CD8-positive, alpha-beta memory T cell (primary cell): ENCODE measurements around the gene RABGAP1L. TPM values are rescaled to one million over a fixed set of nuclear protein-coding genes. Genes with fewer than 3 reads are reported as not detected.
"Not testable (repeated sequence)": the region's sequence is repeated elsewhere in the genome, so short reads cannot be mapped to it uniquely, and the experiment has no call there.

Experiments
- CTCF ChIA-PET: fragments of 350-600 bp; sonication (Branson Sonifier 250); formaldehyde crosslinking; loops from one replicate; lab custom pipeline; 2021; ENCODE audit warnings: antibody characterized with exemption; lab: Charles Lee
- POLR2A ChIA-PET: fragments of 350-600 bp; sonication (Branson Sonifier 250); formaldehyde crosslinking; loops from one replicate; lab custom pipeline; 2021; ENCODE audit warnings: antibody characterized with exemption; lab: Charles Lee
- DNase-seq, 5 donors: peaks; one replicate each; pipeline versions ENCODE4 v3.0.0 to v3.0.0-alpha.2; 2020 to 2022; ENCODE audit warnings: mixed read lengths in 1 of 5
- H3K27ac ChIP-seq: one replicate; pipeline ENCODE4 v1.7.0; 2013; ENCODE audit warnings: low read depth, mild to moderate bottlenecking, low read length, moderate library complexity
- H3K27me3 ChIP-seq: 2 replicates; pipeline ENCODE4 v1.7.0; 2013; ENCODE audit warnings: low read length, mild to moderate bottlenecking; ENCODE audit not compliant: insufficient read depth, poor library complexity, severe bottlenecking
- H3K36me3 ChIP-seq: 2 replicates; pipeline ENCODE4 v1.7.0; 2013; ENCODE audit warnings: mild to moderate bottlenecking, low read length, moderate library complexity; ENCODE audit not compliant: insufficient read depth
- H3K4me1 ChIP-seq: 2 replicates; pipeline ENCODE4 v1.7.0; 2013; ENCODE audit warnings: mild to moderate bottlenecking, low read length, moderate library complexity; ENCODE audit not compliant: insufficient read depth
- H3K4me3 ChIP-seq: 2 replicates; pipeline ENCODE4 v1.7.0; 2013; ENCODE audit warnings: mild to moderate bottlenecking, low read length
- H3K9me3 ChIP-seq: 2 replicates; pipeline ENCODE4 v1.7.0; 2013; ENCODE audit warnings: mild to moderate bottlenecking, low read length
- H3K27ac Mint-ChIP-seq, 8 donors: one replicate each; pipeline ENCODE4 v1.8.0; 2020 to 2021; ENCODE audit warnings: mixed read lengths in 8 of 8, mild to moderate bottlenecking in 6 of 8, inconsistent platforms in 3 of 8, moderate library complexity in 3 of 8
- H3K27me3 Mint-ChIP-seq, 2 donors: one replicate each; pipeline ENCODE4 v1.8.0; 2020 to 2021; ENCODE audit warnings: mixed read lengths in 2 of 2, mild to moderate bottlenecking in 1 of 2, moderate library complexity in 1 of 2
- H3K36me3 Mint-ChIP-seq, 3 donors: one replicate each; pipeline ENCODE4 v1.8.0; 2020 to 2021; ENCODE audit warnings: mixed read lengths in 3 of 3, inconsistent platforms in 1 of 3, mild to moderate bottlenecking in 1 of 3
- H3K4me1 Mint-ChIP-seq, 3 donors: one replicate each; pipeline ENCODE4 v1.8.0; 2020 to 2021; ENCODE audit warnings: mixed read lengths in 3 of 3, inconsistent platforms in 1 of 3, mild to moderate bottlenecking in 1 of 3
- H3K4me3 Mint-ChIP-seq, 7 donors: one replicate each; pipeline ENCODE4 v1.8.0; 2020 to 2021; ENCODE audit warnings: mixed read lengths in 7 of 7, mild to moderate bottlenecking in 6 of 7, moderate library complexity in 4 of 7, inconsistent platforms in 2 of 7
- H3K9me3 Mint-ChIP-seq, 5 donors: one replicate each; pipeline ENCODE4 v1.8.0; 2020 to 2022; ENCODE audit warnings: mixed read lengths in 5 of 5, mild to moderate bottlenecking in 3 of 5, moderate library complexity in 2 of 5, inconsistent platforms in 1 of 5
- polyA plus RNA-seq: library from polyadenylated mRNA; unstranded; fragments of 300-500 nt; fragmentation: Illumina TruSeq; gene quantifications from one replicate; pipeline ENCODE4 v1.2.3, GENCODE V29; 2021
- total RNA-seq, 2 experiments: library from RNA; stranded (reverse); gene quantifications; one replicate each; pipeline ENCODE4 v1.2.3, GENCODE V29; 2021

Gene RABGAP1L
- total and polyA plus RNA-seq, 3 experiments from 2014 or later = 41.7 to 78.5 (median 42.7) TPM

- Histone ChIP-seq H3K27me3 (no peaks in the 10 kb centered on the region), H3K36me3 (peaks cover 3% of the 10 kb centered on the region), H3K4me1 (no peaks in the 10 kb centered on the region), H3K27ac (no peak overlapping the region), H3K4me3 (no peak overlapping the region), H3K9me3 (no peaks in the 10 kb centered on the region)
- Mint-ChIP-seq H3K27ac (no peak overlapping the region), H3K36me3 (peaks cover 1 to 29% (median 12%) of the 10 kb centered on the region in 3 donors), H3K27me3 (no peaks in the 10 kb centered on the region), H3K9me3 (no peaks in the 10 kb centered on the region), H3K4me3 (no peak overlapping the region), H3K4me1 (no peaks in the 10 kb centered on the region)
- POLR2A ChIA-PET = interaction anchor here (0.7 kb wide), 1 partner anchor 903 kb away, joined by 6 read pairs; no protein-coding TSS in a partner anchor
- CTCF ChIA-PET = no interaction called here
- no peak for DNase-seq
Measured at GRCh38 chr1:174701565-174701964, 542.2 kb downstream of the RABGAP1L start.

GRCh38 chr1:174702011-174702410 lies 542.7 kb downstream of the RABGAP1L start:
- H3K9me3 ChIP-seq = no peaks in the 10 kb centered on the region
- no peaks in the 10 kb centered on the region for H3K4me1 Mint-ChIP-seq
- H3K27ac ChIP-seq = no peak overlapping the region
- peaks cover 3% of the 10 kb centered on the region for H3K36me3 ChIP-seq
- no peaks in the 10 kb centered on the region for H3K27me3 Mint-ChIP-seq
- peaks cover 6 to 29% (median 14%) of the 10 kb centered on the region in 3 donors for H3K36me3 Mint-ChIP-seq
- ChIA-PET CTCF (no interaction called here), POLR2A (no interaction called here)
- no peak overlapping the region for H3K27ac Mint-ChIP-seq
- H3K4me3 ChIP-seq = no peak overlapping the region
- H3K4me3 Mint-ChIP-seq = no peak overlapping the region
- no peaks in the 10 kb centered on the region for H3K4me1 ChIP-seq
- no peak for DNase-seq
- H3K27me3 ChIP-seq = no peaks in the 10 kb centered on the region
- no peaks in the 10 kb centered on the region for H3K9me3 Mint-ChIP-seq

GRCh38 chr1:174703309-174703708 lies 544.0 kb downstream of the RABGAP1L start:
- Histone ChIP-seq H3K27me3 (no peaks in the 10 kb centered on the region), H3K36me3 (peaks cover 5% of the 10 kb centered on the region), H3K9me3 (no peaks in the 10 kb centered on the region), H3K4me3 (no peak overlapping the region), H3K4me1 (no peaks in the 10 kb centered on the region), H3K27ac (no peak overlapping the region)
- H3K27ac Mint-ChIP-seq = no peak overlapping the region
- ChIA-PET POLR2A (no interaction called here), CTCF (no interaction called here)
- H3K4me3 Mint-ChIP-seq = no peak overlapping the region
- DNase-seq = no peak
- no peaks in the 10 kb centered on the region for H3K4me1 Mint-ChIP-seq
- H3K36me3 Mint-ChIP-seq = peaks cover 16 to 40% (median 21%) of the 10 kb centered on the region in 3 donors
- no peaks in the 10 kb centered on the region for H3K27me3 Mint-ChIP-seq
- H3K9me3 Mint-ChIP-seq = no peaks in the 10 kb centered on the region

- CTCF ChIA-PET = no interaction called here
- no peaks in the 10 kb centered on the region for H3K27me3 ChIP-seq
- no peak overlapping the region for H3K4me3 ChIP-seq
- Mint-ChIP-seq H3K4me1 (no peaks in the 10 kb centered on the region), H3K36me3 (peaks cover 24 to 44% (median 24%) of the 10 kb centered on the region in 3 donors), H3K4me3 (no peak overlapping the region), H3K27me3 (no peaks in the 10 kb centered on the region), H3K27ac (no peak overlapping the region), H3K9me3 (no peaks in the 10 kb centered on the region)
- H3K4me1 ChIP-seq = no peaks in the 10 kb centered on the region
- H3K27ac ChIP-seq = no peak overlapping the region
- no peaks in the 10 kb centered on the region for H3K9me3 ChIP-seq
- H3K36me3 ChIP-seq = peaks cover 7% of the 10 kb centered on the region
- DNase-seq = no peak
- POLR2A ChIA-PET = no interaction called here
Measured at GRCh38 chr1:174704300-174704699, 545.0 kb downstream of the RABGAP1L start.

GRCh38 chr1:174710868-174711845 lies 551.8 kb downstream of the RABGAP1L start:
- ChIA-PET POLR2A (no interaction called here), CTCF (no interaction called here)
- Histone ChIP-seq H3K27ac (no peak overlapping the region), H3K27me3 (no peaks in the 10 kb centered on the region), H3K4me3 (no peak overlapping the region), H3K4me1 (no peaks in the 10 kb centered on the region), H3K9me3 (no peaks in the 10 kb centered on the region), H3K36me3 (peaks cover 3% of the 10 kb centered on the region)
- no peak overlapping the region for H3K27ac Mint-ChIP-seq
- no peaks in the 10 kb centered on the region for H3K4me1 Mint-ChIP-seq
- H3K36me3 Mint-ChIP-seq = peaks cover 38 to 59% (median 49%) of the 10 kb centered on the region in 3 donors
- DNase-seq = no peak
- H3K4me3 Mint-ChIP-seq = no peak overlapping the region
- H3K27me3 Mint-ChIP-seq = no peaks in the 10 kb centered on the region
- peaks cover 0 to 2% (median 0%) of the 10 kb centered on the region in 5 donors for H3K9me3 Mint-ChIP-seq

GRCh38 chr1:174711848-174712247 lies 552.5 kb downstream of the RABGAP1L start:
- H3K36me3 ChIP-seq, H3K9me3 Mint-ChIP-seq, H3K27ac ChIP-seq, H3K4me3 Mint-ChIP-seq, H3K27ac Mint-ChIP-seq, H3K27me3 ChIP-seq, H3K4me3 ChIP-seq, H3K9me3 ChIP-seq, H3K4me1 Mint-ChIP-seq, H3K4me1 ChIP-seq, DNase-seq, POLR2A ChIA-PET, H3K27me3 Mint-ChIP-seq, CTCF ChIA-PET: not testable (repeated sequence)
- peaks cover 35 to 55% (median 45%) of the 10 kb centered on the region in 3 donors for H3K36me3 Mint-ChIP-seq

- Mint-ChIP-seq H3K9me3 (peaks cover 0 to 2% (median 0%) of the 10 kb centered on the region in 5 donors), H3K4me1 (peaks cover 0 to under 1% (median 0%) of the 10 kb centered on the region in 3 donors), H3K4me3 (no peak overlapping the region), H3K27ac (no peak overlapping the region), H3K36me3 (peaks cover 31 to 50% (median 41%) of the 10 kb centered on the region in 3 donors), H3K27me3 (no peaks in the 10 kb centered on the region)
- Histone ChIP-seq H3K27me3 (no peaks in the 10 kb centered on the region), H3K36me3 (peaks cover 3% of the 10 kb centered on the region), H3K9me3 (no peaks in the 10 kb centered on the region), H3K4me1 (no peaks in the 10 kb centered on the region), H3K4me3 (no peak overlapping the region), H3K27ac (no peak overlapping the region)
- DNase-seq = no peak
- POLR2A ChIA-PET = no interaction called here
- CTCF ChIA-PET = no interaction called here
Measured at GRCh38 chr1:174712541-174712940, 553.2 kb downstream of the RABGAP1L start.

GRCh38 chr1:174713796-174714195 lies 554.5 kb downstream of the RABGAP1L start:
- H3K4me3 Mint-ChIP-seq = no peak overlapping the region
- no peaks in the 10 kb centered on the region for H3K27me3 Mint-ChIP-seq
- H3K4me3 ChIP-seq = no peak overlapping the region
- H3K4me1 ChIP-seq = no peaks in the 10 kb centered on the region
- no peak overlapping the region for H3K27ac Mint-ChIP-seq
- H3K9me3 Mint-ChIP-seq = peaks cover 0 to 2% (median 0%) of the 10 kb centered on the region in 5 donors
- H3K4me1 Mint-ChIP-seq = peaks cover 0 to 3% (median 3%) of the 10 kb centered on the region in 3 donors
- DNase-seq = no peak
- no peaks in the 10 kb centered on the region for H3K9me3 ChIP-seq
- CTCF ChIA-PET = no interaction called here
- H3K36me3 ChIP-seq = no peaks in the 10 kb centered on the region
- peaks cover 29 to 44% (median 30%) of the 10 kb centered on the region in 3 donors for H3K36me3 Mint-ChIP-seq
- POLR2A ChIA-PET = no interaction called here
- H3K27ac ChIP-seq = no peak overlapping the region
- H3K27me3 ChIP-seq = no peaks in the 10 kb centered on the region
